Measurements from ENCODE around the gene SPOCK3.

The SPOCK3 gene

DNA sequence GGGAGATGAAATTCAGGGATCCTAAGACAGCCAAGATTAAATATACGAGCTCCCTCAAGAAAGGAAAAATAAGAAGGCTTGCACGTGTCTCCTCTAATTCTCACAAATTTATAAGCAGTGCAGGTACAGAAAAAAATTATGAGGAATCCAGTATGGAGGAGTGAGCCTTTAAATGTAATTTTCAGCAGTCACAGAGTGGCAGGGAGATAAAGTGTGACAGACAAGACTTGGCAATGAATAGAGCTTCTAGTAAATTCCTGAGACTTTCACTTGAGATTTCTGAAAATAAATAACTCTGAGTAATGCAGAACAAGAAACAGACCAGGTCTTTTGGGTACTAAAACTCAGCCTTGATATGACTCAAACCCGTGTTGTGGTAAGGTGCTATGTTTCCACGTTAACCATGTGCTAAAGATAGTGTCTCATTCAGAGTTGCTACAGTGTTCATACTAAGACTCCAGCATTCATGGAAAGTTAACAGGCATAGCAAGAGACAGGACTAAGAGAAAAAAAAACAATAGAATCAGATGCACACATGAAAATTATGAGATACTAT is 119.8 kb downstream of the SPOCK3 start:
- DNase-seq (ENCODE audit: low read depth): no peak
- H3K4me3 ChIP-seq (ENCODE audit: low read depth, low read length): no peak overlapping the region
- no peak for TF ChIP-seq CTCF (IDR thresholded peaks at IDR 0.05; ENCODE audit: low read depth, low read length, missing control alignments)
- in situ Hi-C loops (cut with HindIII; ENCODE audit: low sequenced_read_pairs): no loop called here

- no peak overlapping the region for H3K4me3 ChIP-seq (ENCODE audit: low read depth, low read length)
- in situ Hi-C loops (cut with HindIII; ENCODE audit: low sequenced_read_pairs): no loop called here
- no peak for TF ChIP-seq CTCF (IDR thresholded peaks at IDR 0.05; ENCODE audit: low read depth, low read length, missing control alignments)
- no peak for DNase-seq (ENCODE audit: low read depth)
Observed at GRCh38 chr4:167111622-167112021, 122.7 kb downstream of the SPOCK3 start.

- in situ Hi-C loops (cut with HindIII; ENCODE audit: low sequenced_read_pairs): no loop called here
- H3K4me3 ChIP-seq (ENCODE audit: low read depth, low read length): no peak overlapping the region
- no peak for TF ChIP-seq CTCF (IDR thresholded peaks at IDR 0.05; ENCODE audit: low read depth, low read length, missing control alignments)
- no peak for DNase-seq (ENCODE audit: low read depth)
Observed at GRCh38 chr4:167111092-167111491, 123.2 kb downstream of the SPOCK3 start.

- no peak for TF ChIP-seq CTCF (IDR thresholded peaks at IDR 0.05; ENCODE audit: low read depth, low read length, missing control alignments)
Observed at GRCh38 chr4:167109859-167110258, 124.4 kb downstream of the SPOCK3 start.

GRCh38 chr4:167105857-167106256 is 128.4 kb downstream of the SPOCK3 start:
- DNase-seq (ENCODE audit: low read depth): no peak
- H3K4me3 ChIP-seq (ENCODE audit: low read depth, low read length): no peak overlapping the region
- TF ChIP-seq CTCF (IDR thresholded peaks at IDR 0.05; ENCODE audit: low read depth, low read length, missing control alignments): no peak
- in situ Hi-C loops (cut with HindIII; ENCODE audit: low sequenced_read_pairs): no loop called here

More at GRCh38 chr4:167109859-167110258, 124.4 kb downstream of the SPOCK3 start:
- DNase-seq (ENCODE audit: low read depth): no peak
- no peak overlapping the region for H3K4me3 ChIP-seq (ENCODE audit: low read depth, low read length)
- in situ Hi-C loops (cut with HindIII; ENCODE audit: low sequenced_read_pairs): no loop called here

DNA sequence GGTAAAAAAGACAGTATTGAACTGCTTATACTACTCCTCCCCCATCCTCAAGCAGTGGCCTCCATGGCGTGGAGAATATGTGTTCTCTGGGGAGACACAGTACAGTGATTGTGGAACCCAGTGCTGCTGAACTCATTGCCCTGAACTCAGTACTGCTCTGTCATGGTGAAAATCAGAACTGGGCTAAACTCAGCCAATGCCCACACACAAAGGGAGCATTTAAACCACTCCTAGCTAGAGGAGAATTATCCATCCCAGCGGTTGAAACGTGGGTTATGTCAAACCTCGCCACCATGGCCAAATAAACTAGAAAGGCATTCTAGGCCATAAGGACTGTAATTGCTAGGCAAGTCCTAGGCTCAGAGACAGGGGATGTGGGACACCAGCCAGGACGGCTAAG is 131.8 kb downstream of the SPOCK3 start:
- DNase-seq (ENCODE audit: low read depth): no peak
- TF ChIP-seq CTCF (IDR thresholded peaks at IDR 0.05; ENCODE audit: low read depth, low read length, missing control alignments): no peak
- in situ Hi-C loops (cut with HindIII; ENCODE audit: low sequenced_read_pairs): no loop called here
- no peak overlapping the region for H3K4me3 ChIP-seq (ENCODE audit: low read depth, low read length)
